22Rv1 (cell line): ENCODE measurements around the gene CACNB2.

ENCODE experiments used
- ZFX ChIP-seq: fragments of 450-650 bp; IDR thresholded peaks from 2 replicates; pipeline ENCODE4 v1.6.1; 2017; ENCODE audit warnings: antibody characterized with exemption, borderline replicate concordance
- TF ChIP-seq, protein P1 (sequence below): fragments of 450-650 bp; IDR thresholded peaks from 2 replicates; pipeline ENCODE4 v1.5.1; 2017; ENCODE audit warnings: mild to moderate bottlenecking

DNA sequence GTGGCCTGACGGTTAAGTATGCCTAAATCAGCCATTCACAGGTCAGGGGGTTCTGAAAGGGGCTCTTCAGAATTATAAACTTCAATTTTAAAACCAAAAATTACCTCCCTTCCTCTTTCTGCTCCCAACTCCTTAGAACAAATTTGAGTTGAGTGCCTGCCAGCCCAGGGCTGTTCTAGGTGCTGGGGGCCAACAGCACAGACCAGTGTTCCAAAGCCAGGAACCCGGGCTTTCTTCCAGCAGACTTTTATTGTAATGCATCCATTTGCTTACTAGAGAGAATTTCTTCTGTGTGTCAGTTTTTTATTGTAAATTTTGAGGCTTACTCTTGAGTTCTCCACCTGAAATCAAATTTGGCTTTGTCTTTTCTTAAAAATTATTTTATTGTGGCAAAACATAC, 238.5 kb downstream of the CACNB2 start:
- TF ChIP-seq, protein P1, sequence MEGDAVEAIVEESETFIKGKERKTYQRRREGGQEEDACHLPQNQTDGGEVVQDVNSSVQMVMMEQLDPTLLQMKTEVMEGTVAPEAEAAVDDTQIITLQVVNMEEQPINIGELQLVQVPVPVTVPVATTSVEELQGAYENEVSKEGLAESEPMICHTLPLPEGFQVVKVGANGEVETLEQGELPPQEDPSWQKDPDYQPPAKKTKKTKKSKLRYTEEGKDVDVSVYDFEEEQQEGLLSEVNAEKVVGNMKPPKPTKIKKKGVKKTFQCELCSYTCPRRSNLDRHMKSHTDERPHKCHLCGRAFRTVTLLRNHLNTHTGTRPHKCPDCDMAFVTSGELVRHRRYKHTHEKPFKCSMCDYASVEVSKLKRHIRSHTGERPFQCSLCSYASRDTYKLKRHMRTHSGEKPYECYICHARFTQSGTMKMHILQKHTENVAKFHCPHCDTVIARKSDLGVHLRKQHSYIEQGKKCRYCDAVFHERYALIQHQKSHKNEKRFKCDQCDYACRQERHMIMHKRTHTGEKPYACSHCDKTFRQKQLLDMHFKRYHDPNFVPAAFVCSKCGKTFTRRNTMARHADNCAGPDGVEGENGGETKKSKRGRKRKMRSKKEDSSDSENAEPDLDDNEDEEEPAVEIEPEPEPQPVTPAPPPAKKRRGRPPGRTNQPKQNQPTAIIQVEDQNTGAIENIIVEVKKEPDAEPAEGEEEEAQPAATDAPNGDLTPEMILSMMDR = no peak
- no peak for TF ChIP-seq ZFX
